UCSD-AML1 (cell line): ENCODE data around the gene ERP44.
"Not testable (repeated sequence)": the region's sequence is repeated elsewhere in the genome, so short reads cannot be mapped to it uniquely, and the experiment has no call there.

Source experiments
- DNase-seq: peaks from one replicate; lab custom pipeline; 2025; ENCODE audit not compliant: unreplicated experiment; lab: John Stamatoyannopoulos, UW

ERP44 gene

GRCh38 chr9:100019541-100019940, 79.3 kb downstream of the ERP44 start:
- DNase-seq = no peak

GRCh38 chr9:100014846-100015245, 84.0 kb downstream of the ERP44 start:
- no peak for DNase-seq

- no peak for DNase-seq
These were observed 85.2 kb downstream of the ERP44 start for GRCh38 chr9:100013573-100013972.

GRCh38 chr9:100012279-100012678, 86.5 kb downstream of the ERP44 start:
- no peak for DNase-seq

GRCh38 chr9:100011062-100011681, 87.6 kb downstream of the ERP44 start:
- no peak for DNase-seq

GRCh38 chr9:99999797-100000196, 99.0 kb downstream of the ERP44 start:
- no peak for DNase-seq

- no peak for DNase-seq
These were observed 99.9 kb downstream of the ERP44 start for GRCh38 chr9:99998866-99999265.

GRCh38 chr9:99998266-99998665, 100.5 kb downstream of the ERP44 start:
- no peak for DNase-seq

- DNase-seq = not testable (repeated sequence)
These were observed 108.3 kb downstream of the ERP44 start for GRCh38 chr9:99990508-99990907.

GRCh38 chr9:99986642-99987041, 112.2 kb downstream of the ERP44 start:
- DNase-seq = no peak

- DNase-seq = no peak
These were observed 118.2 kb downstream of the ERP44 start for GRCh38 chr9:99980598-99980997.

GRCh38 chr9:99978221-99978620, 120.6 kb downstream of the ERP44 start:
- no peak for DNase-seq

- DNase-seq = no peak
These were observed 121.6 kb downstream of the ERP44 start for GRCh38 chr9:99977033-99977792.

- no peak for DNase-seq
These were observed 125.3 kb downstream of the ERP44 start for GRCh38 chr9:99973455-99973854.

GRCh38 chr9:99971410-99971809, 127.4 kb downstream of the ERP44 start:
- DNase-seq = no peak

GRCh38 chr9:99970481-99970880, 128.3 kb downstream of the ERP44 start:
- DNase-seq = no peak

GRCh38 chr9:99967457-99967856, 131.3 kb downstream of the ERP44 start:
- DNase-seq = no peak

- no peak for DNase-seq
These were observed 132.1 kb downstream of the ERP44 start for GRCh38 chr9:99966716-99967115.

- no peak for DNase-seq
These were observed 132.8 kb downstream of the ERP44 start for GRCh38 chr9:99966001-99966400.

- DNase-seq = no peak
These were observed 134.5 kb downstream of the ERP44 start for GRCh38 chr9:99964336-99964735.

- DNase-seq = no peak
These were observed 136.0 kb downstream of the ERP44 start for GRCh38 chr9:99962680-99963261.

- DNase-seq = no peak
These were observed 143.2 kb downstream of the ERP44 start for GRCh38 chr9:99955606-99956005.
